CD4-positive, alpha-beta T cell (primary cell): ENCODE data around the gene NCL. TPM values are rescaled to one million over a fixed set of nuclear protein-coding genes. Genes with fewer than 3 reads are reported as not detected.

Experiments
- ATAC-seq: fragments of 200-7000 bp; cut with Tn5 transposase; one replicate; pipeline ENCODE4 v1.10.0; 2022; ENCODE audit warnings: mild to moderate bottlenecking; ENCODE audit not compliant: poor library complexity
- CTCF ChIA-PET: fragments of 350-600 bp; sonication (Branson Sonifier 250); formaldehyde crosslinking; loops from one replicate; lab custom pipeline; 2021; ENCODE audit warnings: antibody characterized with exemption, inconsistent platforms; lab: Charles Lee
- POLR2A ChIA-PET: fragments of 350-600 bp; sonication (Branson Sonifier 250); formaldehyde crosslinking; loops from one replicate; lab custom pipeline; 2021; ENCODE audit warnings: antibody characterized with exemption, inconsistent platforms; lab: Charles Lee
- DNase-seq, 14 experiments: peaks; one replicate each; pipeline ENCODE4 v3.0.0-alpha.2; 2013 to 2020; ENCODE audit warnings: mixed read lengths in 2 of 14
- H3K27ac ChIP-seq, 2 donors: one replicate each; pipeline versions ENCODE4 v1.5.1 to v1.7.0; 2013; ENCODE audit warnings: low read length in 2 of 2, low read depth in 1 of 2, mild to moderate bottlenecking in 1 of 2
- H3K27me3 ChIP-seq, 2 experiments: 1 replicate in 1 of 2; 2 replicates in 1 of 2; pipeline versions ENCODE4 v1.6.1 to v1.7.0; 2013; ENCODE audit warnings: low read length in 2 of 2, control low read depth in 1 of 2, mild to moderate bottlenecking in 1 of 2, moderate library complexity in 1 of 2; ENCODE audit not compliant: insufficient read depth in 2 of 2, control insufficient read depth in 1 of 2
- H3K36me3 ChIP-seq: one replicate; pipeline ENCODE4 v1.6.1; 2013; ENCODE audit warnings: low read length, control low read depth; ENCODE audit not compliant: insufficient read depth
- H3K4me1 ChIP-seq: one replicate; pipeline ENCODE4 v1.6.1; 2013; ENCODE audit warnings: low read length, control low read depth; ENCODE audit not compliant: insufficient read depth
- H3K4me3 ChIP-seq: one replicate; pipeline ENCODE4 v1.5.1; 2013; ENCODE audit warnings: mild to moderate bottlenecking, low read length, moderate library complexity
- H3K9me3 ChIP-seq, 2 experiments: 1 replicate in 1 of 2; 2 replicates in 1 of 2; pipeline versions ENCODE4 v1.6.1 to v1.7.0; 2013; ENCODE audit warnings: low read length in 2 of 2, mild to moderate bottlenecking in 2 of 2, control low read depth in 1 of 2, moderate library complexity in 1 of 2; ENCODE audit not compliant: control insufficient read depth in 1 of 2, insufficient read depth in 1 of 2
- H3K27ac Mint-ChIP-seq: one replicate; pipeline ENCODE4 v1.8.0; 2020; ENCODE audit warnings: mixed read lengths
- H3K27me3 Mint-ChIP-seq: one replicate; pipeline ENCODE4 v1.8.0; 2021; ENCODE audit warnings: mixed read lengths
- H3K36me3 Mint-ChIP-seq: one replicate; pipeline ENCODE4 v1.8.0; 2021; ENCODE audit warnings: low read depth, mixed read lengths
- H3K4me1 Mint-ChIP-seq: one replicate; pipeline ENCODE4 v1.8.0; 2021; ENCODE audit warnings: low read depth, mixed read lengths
- H3K4me3 Mint-ChIP-seq: one replicate; pipeline ENCODE4 v1.8.0; 2020; ENCODE audit warnings: mild to moderate bottlenecking, mixed read lengths
- H3K9me3 Mint-ChIP-seq: one replicate; pipeline ENCODE4 v1.8.0; 2020; ENCODE audit warnings: mixed read lengths
- intact Hi-C, 2 experiments: fragments of 100-400 bp; cut with DNase I in 1 of 2; cut with micrococcal nuclease in 1 of 2; formaldehyde crosslinking; loops; one replicate each; pipeline versions ENCODE4 v1.15.1 to v1.9.0; 2023 to 2025; cut with DNase I, micrococcal nuclease
- total RNA-seq, 174 experiments: library from RNA in 2 of 174; stranded (reverse) in 2 of 174; gene quantifications; one replicate each; pipeline ENCODE4 v1.2.3 and lab custom pipeline; 2021 to 2026
- TF ChIP-seq, protein P1 (sequence below): fragments of 200-600 bp; IDR thresholded peaks from one replicate; pipeline ENCODE4 v1.8.0; 2022; ENCODE audit warnings: antibody characterized with exemption, mild to moderate bottlenecking

Gene NCL
- total RNA-seq, 2 experiments from 2014 or later, result 387 to 395 TPM

DNA sequence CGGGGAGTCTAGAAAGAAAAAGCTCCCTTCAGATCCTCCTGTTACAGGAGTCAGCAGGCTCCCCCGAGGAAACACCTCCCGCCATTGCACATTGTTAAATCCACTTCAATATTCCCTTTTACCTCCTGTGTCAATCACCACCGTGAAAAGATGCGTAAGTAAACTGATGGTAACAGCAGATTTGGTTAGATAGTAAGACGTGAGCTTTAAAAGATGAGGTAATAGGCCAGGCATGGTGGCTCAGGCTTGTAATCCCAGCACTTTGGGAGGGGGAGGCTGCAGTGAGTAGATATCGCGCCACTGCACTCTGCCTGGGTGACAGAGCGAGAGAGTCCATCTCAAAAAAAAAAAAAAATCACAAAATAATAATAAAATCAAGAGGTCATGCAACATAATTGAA, 15.2 kb upstream of the NCL start:
- no peak overlapping the region for H3K4me3 ChIP-seq
- no peaks in the 10 kb centered on the region for H3K36me3 ChIP-seq
- H3K27ac ChIP-seq, result no peak overlapping the region
- no peaks in the 10 kb centered on the region for H3K9me3 Mint-ChIP-seq
- no peaks in the 10 kb centered on the region for H3K27me3 Mint-ChIP-seq
- CTCF ChIA-PET, result no interaction called here
- no peak overlapping the region for H3K4me3 Mint-ChIP-seq
- no peak for ATAC-seq
- no peak for DNase-seq
- peaks cover 21% of the 10 kb centered on the region for H3K4me1 ChIP-seq
- H3K36me3 Mint-ChIP-seq, result no peaks in the 10 kb centered on the region
- intact Hi-C loops, result no loop called here
- H3K9me3 ChIP-seq, result no peaks in the 10 kb centered on the region
- peaks cover 5% of the 10 kb centered on the region for H3K4me1 Mint-ChIP-seq
- H3K27ac Mint-ChIP-seq, result no peak overlapping the region
- TF ChIP-seq, protein P1, sequence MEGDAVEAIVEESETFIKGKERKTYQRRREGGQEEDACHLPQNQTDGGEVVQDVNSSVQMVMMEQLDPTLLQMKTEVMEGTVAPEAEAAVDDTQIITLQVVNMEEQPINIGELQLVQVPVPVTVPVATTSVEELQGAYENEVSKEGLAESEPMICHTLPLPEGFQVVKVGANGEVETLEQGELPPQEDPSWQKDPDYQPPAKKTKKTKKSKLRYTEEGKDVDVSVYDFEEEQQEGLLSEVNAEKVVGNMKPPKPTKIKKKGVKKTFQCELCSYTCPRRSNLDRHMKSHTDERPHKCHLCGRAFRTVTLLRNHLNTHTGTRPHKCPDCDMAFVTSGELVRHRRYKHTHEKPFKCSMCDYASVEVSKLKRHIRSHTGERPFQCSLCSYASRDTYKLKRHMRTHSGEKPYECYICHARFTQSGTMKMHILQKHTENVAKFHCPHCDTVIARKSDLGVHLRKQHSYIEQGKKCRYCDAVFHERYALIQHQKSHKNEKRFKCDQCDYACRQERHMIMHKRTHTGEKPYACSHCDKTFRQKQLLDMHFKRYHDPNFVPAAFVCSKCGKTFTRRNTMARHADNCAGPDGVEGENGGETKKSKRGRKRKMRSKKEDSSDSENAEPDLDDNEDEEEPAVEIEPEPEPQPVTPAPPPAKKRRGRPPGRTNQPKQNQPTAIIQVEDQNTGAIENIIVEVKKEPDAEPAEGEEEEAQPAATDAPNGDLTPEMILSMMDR, result no peak
- H3K27me3 ChIP-seq, result no peaks in the 10 kb centered on the region
- POLR2A ChIA-PET, result interaction anchor here (5.4 kb wide), 1 partner anchor 13 kb away, joined by 174 read pairs; the partner anchor contains the start of gene NCL

DNA sequence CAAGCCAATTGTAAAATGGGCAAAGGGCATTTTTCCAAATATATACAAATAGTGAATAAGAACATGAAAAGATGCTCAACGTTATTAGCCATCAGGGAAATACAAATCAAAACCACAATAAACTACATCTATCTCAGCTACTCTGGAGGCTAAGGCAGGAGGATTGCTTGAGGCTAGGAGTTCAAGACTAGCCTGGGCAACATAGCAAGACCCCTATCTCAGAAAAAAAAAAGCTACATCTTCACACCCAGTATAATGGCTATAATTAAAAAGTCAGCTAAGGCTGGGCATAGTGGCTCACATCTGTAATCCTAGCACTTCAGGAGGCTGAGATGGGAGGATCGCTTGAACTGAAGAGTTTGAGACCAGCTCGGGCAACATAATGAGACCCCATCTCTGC, 12.6 kb upstream of the NCL start:
- Histone ChIP-seq H3K27ac (no peak overlapping the region), H3K4me3 (no peak overlapping the region), H3K27me3 (no peaks in the 10 kb centered on the region), H3K36me3 (no peaks in the 10 kb centered on the region), H3K9me3 (no peaks in the 10 kb centered on the region), H3K4me1 (no peaks in the 10 kb centered on the region)
- TF ChIP-seq, protein P1, result no peak
- Mint-ChIP-seq H3K36me3 (no peaks in the 10 kb centered on the region), H3K4me3 (no peak overlapping the region), H3K27ac (no peak overlapping the region), H3K27me3 (no peaks in the 10 kb centered on the region), H3K9me3 (no peaks in the 10 kb centered on the region), H3K4me1 (no peaks in the 10 kb centered on the region)
- intact Hi-C loops, result no loop called here
- POLR2A ChIA-PET, result interaction anchor here (5.5 kb wide), 1 partner anchor 13 kb away, joined by 31 read pairs; the partner anchor contains the start of gene NCL
- CTCF ChIA-PET, result interaction anchor here (0.6 kb wide), 1 partner anchor 125 kb away, joined by 3 read pairs; no protein-coding TSS in a partner anchor
- ATAC-seq, result no peak
- no peak for DNase-seq

- ATAC-seq (no peak), DNase-seq (no peak)
- H3K9me3 ChIP-seq, result no peaks in the 10 kb centered on the region
- Mint-ChIP-seq H3K27me3 (no peaks in the 10 kb centered on the region), H3K27ac (no peak overlapping the region), H3K4me3 (no peak overlapping the region), H3K9me3 (no peaks in the 10 kb centered on the region), H3K4me1 (no peaks in the 10 kb centered on the region), H3K36me3 (no peaks in the 10 kb centered on the region)
- no peak overlapping the region for H3K4me3 ChIP-seq
- no peaks in the 10 kb centered on the region for H3K36me3 ChIP-seq
- CTCF ChIA-PET, result interaction anchor here (0.5 kb wide), 1 partner anchor 80 kb away, joined by 3 read pairs; no protein-coding TSS in a partner anchor
- POLR2A ChIA-PET, result interaction anchor here (5.5 kb wide), 1 partner anchor 12 kb away, joined by 31 read pairs; the partner anchor contains the start of gene NCL
- intact Hi-C loops, result no loop called here
- no peaks in the 10 kb centered on the region for H3K27me3 ChIP-seq
- H3K4me1 ChIP-seq, result no peaks in the 10 kb centered on the region
- H3K27ac ChIP-seq, result no peak overlapping the region
- TF ChIP-seq, protein P1, result no peak
Measured at GRCh38 chr2:231475965-231476364, 11.7 kb upstream of the NCL start.
